Measurements from ENCODE around the gene BRSK1.

- no peak for TF ChIP-seq CEBPB (IDR thresholded peaks at IDR 0.05)
- TF ChIP-seq, protein P1, sequence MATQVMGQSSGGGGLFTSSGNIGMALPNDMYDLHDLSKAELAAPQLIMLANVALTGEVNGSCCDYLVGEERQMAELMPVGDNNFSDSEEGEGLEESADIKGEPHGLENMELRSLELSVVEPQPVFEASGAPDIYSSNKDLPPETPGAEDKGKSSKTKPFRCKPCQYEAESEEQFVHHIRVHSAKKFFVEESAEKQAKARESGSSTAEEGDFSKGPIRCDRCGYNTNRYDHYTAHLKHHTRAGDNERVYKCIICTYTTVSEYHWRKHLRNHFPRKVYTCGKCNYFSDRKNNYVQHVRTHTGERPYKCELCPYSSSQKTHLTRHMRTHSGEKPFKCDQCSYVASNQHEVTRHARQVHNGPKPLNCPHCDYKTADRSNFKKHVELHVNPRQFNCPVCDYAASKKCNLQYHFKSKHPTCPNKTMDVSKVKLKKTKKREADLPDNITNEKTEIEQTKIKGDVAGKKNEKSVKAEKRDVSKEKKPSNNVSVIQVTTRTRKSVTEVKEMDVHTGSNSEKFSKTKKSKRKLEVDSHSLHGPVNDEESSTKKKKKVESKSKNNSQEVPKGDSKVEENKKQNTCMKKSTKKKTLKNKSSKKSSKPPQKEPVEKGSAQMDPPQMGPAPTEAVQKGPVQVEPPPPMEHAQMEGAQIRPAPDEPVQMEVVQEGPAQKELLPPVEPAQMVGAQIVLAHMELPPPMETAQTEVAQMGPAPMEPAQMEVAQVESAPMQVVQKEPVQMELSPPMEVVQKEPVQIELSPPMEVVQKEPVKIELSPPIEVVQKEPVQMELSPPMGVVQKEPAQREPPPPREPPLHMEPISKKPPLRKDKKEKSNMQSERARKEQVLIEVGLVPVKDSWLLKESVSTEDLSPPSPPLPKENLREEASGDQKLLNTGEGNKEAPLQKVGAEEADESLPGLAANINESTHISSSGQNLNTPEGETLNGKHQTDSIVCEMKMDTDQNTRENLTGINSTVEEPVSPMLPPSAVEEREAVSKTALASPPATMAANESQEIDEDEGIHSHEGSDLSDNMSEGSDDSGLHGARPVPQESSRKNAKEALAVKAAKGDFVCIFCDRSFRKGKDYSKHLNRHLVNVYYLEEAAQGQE (IDR thresholded peaks at IDR 0.05; ENCODE audit: low read depth) = no peak
- TF ChIP-seq, protein P2, sequence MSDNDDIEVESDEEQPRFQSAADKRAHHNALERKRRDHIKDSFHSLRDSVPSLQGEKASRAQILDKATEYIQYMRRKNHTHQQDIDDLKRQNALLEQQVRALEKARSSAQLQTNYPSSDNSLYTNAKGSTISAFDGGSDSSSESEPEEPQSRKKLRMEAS (IDR thresholded peaks at IDR 0.05) = no peak
- TF ChIP-seq EP300 (IDR thresholded peaks at IDR 0.05; ENCODE audit: borderline replicate concordance) = no peak
- no peak for TF ChIP-seq CREB1 (IDR thresholded peaks at IDR 0.05; ENCODE audit: low read depth)
- TF ChIP-seq RAD21 (IDR thresholded peaks at IDR 0.05; ENCODE audit: low read depth) = no peak
- TF ChIP-seq NFIC (IDR thresholded peaks at IDR 0.05) = no peak
- no peak for TF ChIP-seq FOXM1 (IDR thresholded peaks at IDR 0.05; ENCODE audit: borderline replicate concordance, low read depth)
- TF ChIP-seq TAF1 (IDR thresholded peaks at IDR 0.05; ENCODE audit: low read depth) = no peak
- no peak for TF ChIP-seq ZBTB7A (IDR thresholded peaks at IDR 0.05; ENCODE audit: low read depth)
- no peak for TF ChIP-seq YY1 (IDR thresholded peaks at IDR 0.05; ENCODE audit: low read depth)
These were observed 63.1 kb downstream of the BRSK1 start for GRCh38 chr19:55346725-55347441.
